Ovary (tissue), 9 donors: ENCODE measurements around the gene PRELID2. TPM values are rescaled to one million over a fixed set of nuclear protein-coding genes. Genes with fewer than 3 reads are reported as not detected.
A peak's percentile ranks its signal among the peaks of the same experiment; 100 is the strongest.

Source experiments
- DNase-seq, 5 donors: peaks; one replicate each; pipeline ENCODE4 v3.0.0-alpha.2; 2019 to 2020
- H3K27ac ChIP-seq, 2 donors: fragments of 200-600 bp; one replicate each; pipeline versions ENCODE4 v1.5.1 to v1.8.0; 2019 to 2022
- H3K27me3 ChIP-seq: fragments of 200-600 bp; one replicate; pipeline ENCODE4 v1.8.0; 2022
- H3K36me3 ChIP-seq: fragments of 200-600 bp; sonication (generic); one replicate; pipeline ENCODE4 v1.5.1; 2019
- H3K4me1 ChIP-seq: one replicate; pipeline ENCODE4 v1.8.1; 2013; ENCODE audit warnings: mild to moderate bottlenecking, moderate library complexity; ENCODE audit not compliant: insufficient read depth
- H3K4me3 ChIP-seq: fragments of 200-600 bp; sonication (generic); one replicate; pipeline ENCODE4 v1.5.1; 2017
- H3K9me3 ChIP-seq, 2 donors: fragments of 200-600 bp in 1 of 2; sonication (generic) in 1 of 2; one replicate each; pipeline versions ENCODE4 v1.5.1 to v1.8.1; 2013 to 2019; ENCODE audit warnings: mild to moderate bottlenecking in 1 of 2, moderate library complexity in 1 of 2
- EP300 ChIP-seq: sonication (generic); formaldehyde crosslinking; IDR thresholded peaks from one replicate; pipeline ENCODE4 v1.6.1; 2017; ENCODE audit warnings: antibody characterized with exemption
- POLR2A ChIP-seq: fragments of 450-650 bp; IDR thresholded peaks from one replicate; pipeline ENCODE4 v1.6.1; 2017; ENCODE audit warnings: antibody characterized with exemption, mild to moderate bottlenecking, moderate library complexity
- WGBS, 3 donors: extraction: QIAGEN DNeasy Blood & Tissue Kit in 1 of 3; methylation state at CpG; one replicate each; pipeline versions ENCODE4 v1.1.5 to v1.1.7; 2013 to 2017; 5-methylcytosine and 5-hydroxymethylcytosine counted together
- intact Hi-C, 4 donors: fragments of 100-400 bp; cut with DNase I; formaldehyde crosslinking; loops; one replicate each; pipeline versions ENCODE4 v1.11.0 to v1.15.1; 2022 to 2023
- polyA plus RNA-seq, 2 donors: library from polyadenylated mRNA; stranded (reverse); fragments of 200-250 nt in 1 of 2; fragments of 350-450 nt in 1 of 2; fragmentation: Illumina TruSeq in 1 of 2; extraction: RNeasy Lipid Tissue Mini Kit (QIAGEN cat#74804) in 1 of 2; gene quantifications; one replicate each; pipeline ENCODE4 v1.2.3, GENCODE V29; 2013 to 2014
- total RNA-seq, 7 donors: library from RNA; depleted of rRNA in 2 of 7; stranded (reverse); fragments of >200 nt in 2 of 7; fragmentation: NEBNext Ultra II Directional in 3 of 7; extraction: Animal tissue kit (Norgen Biotek cat#: 25700) in 3 of 7; gene quantifications; one replicate each; pipeline versions ENCODE4 v1.1.0 to v1.2.4, GENCODE V29; 2016 to 2023
- TF ChIP-seq, protein P1 (sequence below), 3 donors: fragments of 450-650 bp in 2 of 3; fragments of 200-600 bp in 1 of 3; IDR thresholded peaks; one replicate each; pipeline versions ENCODE4 v1.5.1 to v1.8.0; 2016 to 2022; ENCODE audit warnings: antibody characterized with exemption in 3 of 3, mild to moderate bottlenecking in 1 of 3
- donor health status: DM: no; HTN: no; CAD: no; lungs with moderate emphysema.
- donor health status: DM: no; HTN: no; CAD: no.
- donor health status: Bipolar disorder and iron deficiency.
- donor health status: DM: yes; HTN: yes; CAD: no.
- donor health status: DM: no; HTN: no; CAD: no.
- donor health status: DM: yes; HTN: yes; CAD: no.

Gene PRELID2
- total and polyA plus RNA-seq, 9 donors, result 5.4 to 49.7 (median 28.4) TPM

DNA sequence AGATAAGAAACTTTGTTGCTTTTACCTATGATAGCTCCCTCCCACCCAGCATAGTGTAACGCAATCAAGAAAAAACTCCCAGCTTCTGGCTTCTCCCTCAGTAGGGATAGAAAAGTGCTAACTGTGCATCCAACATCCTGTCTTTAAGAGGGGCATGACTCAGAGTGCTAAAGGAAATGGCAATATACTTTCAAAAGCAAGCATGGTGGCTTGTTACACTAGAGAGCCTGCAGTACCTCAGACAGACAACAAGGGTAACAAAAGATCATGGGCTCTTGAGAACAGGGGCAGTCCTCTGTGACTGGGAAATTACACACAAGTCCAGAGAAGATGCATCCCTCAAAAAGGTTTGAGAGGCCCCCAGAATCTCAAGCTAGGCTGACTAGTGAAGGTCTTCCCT lies 37.8 kb downstream of the PRELID2 start:
- Histone ChIP-seq H3K4me3 (no peak overlapping the region), H3K27me3 (no peaks in the 10 kb centered on the region), H3K4me1 (no peaks in the 10 kb centered on the region), H3K36me3 (no peaks in the 10 kb centered on the region), H3K27ac (no peak overlapping the region), H3K9me3 (no peaks in the 10 kb centered on the region)
- WGBS, 3 donors, result 87 to 100% (median 96%) methylated on average over 1 of the region's 1 CpG
- DNase-seq, result no peak
- TF ChIP-seq POLR2A, result no peak
- intact Hi-C loops, result no loop called here

DNA sequence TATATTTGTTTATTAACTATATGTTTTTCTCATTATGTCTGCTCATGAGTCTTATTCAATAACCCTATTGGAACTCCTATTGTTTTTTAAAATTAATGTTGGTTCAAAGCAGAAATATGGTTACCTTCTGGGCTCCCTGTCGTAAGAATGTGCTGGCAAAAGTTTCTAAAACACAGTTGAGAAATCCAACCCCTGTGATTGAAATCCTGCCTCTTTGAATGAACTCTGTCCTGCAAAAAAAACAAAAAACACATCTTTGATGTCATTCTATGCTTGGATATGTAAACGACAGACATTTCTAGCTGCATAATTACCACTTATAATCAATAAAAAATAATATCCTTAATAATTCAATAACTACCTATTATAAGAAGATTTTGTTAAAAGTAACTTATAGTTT lies 38.8 kb downstream of the PRELID2 start:
- 79 to 90% (median 80%) methylated on average over 2 of the region's 2 CpGs for WGBS, 3 donors
- intact Hi-C loops, result no loop called here
- no peak for DNase-seq
- no peaks in the 10 kb centered on the region for H3K27me3 ChIP-seq
- H3K27ac ChIP-seq, result no peak overlapping the region
- H3K9me3 ChIP-seq, result no peaks in the 10 kb centered on the region
- no peaks in the 10 kb centered on the region for H3K36me3 ChIP-seq
- TF ChIP-seq EP300 (no peak), POLR2A (no peak)
- TF ChIP-seq, protein P1, sequence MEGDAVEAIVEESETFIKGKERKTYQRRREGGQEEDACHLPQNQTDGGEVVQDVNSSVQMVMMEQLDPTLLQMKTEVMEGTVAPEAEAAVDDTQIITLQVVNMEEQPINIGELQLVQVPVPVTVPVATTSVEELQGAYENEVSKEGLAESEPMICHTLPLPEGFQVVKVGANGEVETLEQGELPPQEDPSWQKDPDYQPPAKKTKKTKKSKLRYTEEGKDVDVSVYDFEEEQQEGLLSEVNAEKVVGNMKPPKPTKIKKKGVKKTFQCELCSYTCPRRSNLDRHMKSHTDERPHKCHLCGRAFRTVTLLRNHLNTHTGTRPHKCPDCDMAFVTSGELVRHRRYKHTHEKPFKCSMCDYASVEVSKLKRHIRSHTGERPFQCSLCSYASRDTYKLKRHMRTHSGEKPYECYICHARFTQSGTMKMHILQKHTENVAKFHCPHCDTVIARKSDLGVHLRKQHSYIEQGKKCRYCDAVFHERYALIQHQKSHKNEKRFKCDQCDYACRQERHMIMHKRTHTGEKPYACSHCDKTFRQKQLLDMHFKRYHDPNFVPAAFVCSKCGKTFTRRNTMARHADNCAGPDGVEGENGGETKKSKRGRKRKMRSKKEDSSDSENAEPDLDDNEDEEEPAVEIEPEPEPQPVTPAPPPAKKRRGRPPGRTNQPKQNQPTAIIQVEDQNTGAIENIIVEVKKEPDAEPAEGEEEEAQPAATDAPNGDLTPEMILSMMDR (IDR thresholded peaks at IDR 0.05), result no peak
- H3K4me3 ChIP-seq, result no peak overlapping the region
- no peaks in the 10 kb centered on the region for H3K4me1 ChIP-seq

DNA sequence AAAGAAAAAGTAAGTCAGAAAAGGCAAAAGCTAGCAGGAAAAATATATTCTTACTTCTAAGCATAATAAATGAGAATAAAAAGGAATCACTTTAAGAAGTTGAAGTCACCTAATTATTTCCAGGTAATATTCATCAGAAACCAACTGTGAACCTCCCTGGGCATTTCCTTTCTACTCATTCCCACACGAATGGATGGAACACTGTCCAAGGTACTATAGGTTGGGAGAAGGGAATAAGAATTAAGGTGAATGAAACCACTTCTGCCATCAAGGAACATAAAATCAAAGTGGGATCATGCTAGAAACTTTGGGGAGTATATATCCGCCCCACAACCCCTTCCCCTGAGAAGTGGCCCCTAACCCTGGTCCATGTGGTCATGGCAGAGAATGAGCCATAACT lies 41.6 kb downstream of the PRELID2 start:
- intact Hi-C loops, result no loop called here
- Histone ChIP-seq H3K27ac (no peak overlapping the region), H3K4me1 (no peaks in the 10 kb centered on the region), H3K27me3 (no peaks in the 10 kb centered on the region), H3K36me3 (no peaks in the 10 kb centered on the region), H3K4me3 (no peak overlapping the region), H3K9me3 (no peaks in the 10 kb centered on the region)
- TF ChIP-seq POLR2A (no peak), EP300 (no peak)
- TF ChIP-seq, protein P1 (IDR thresholded peaks at IDR 0.05), result no peak
- WGBS, 3 donors, result 67 to 71% (median 69%) methylated on average over 2 of the region's 2 CpGs
- DNase-seq, result no peak

DNA sequence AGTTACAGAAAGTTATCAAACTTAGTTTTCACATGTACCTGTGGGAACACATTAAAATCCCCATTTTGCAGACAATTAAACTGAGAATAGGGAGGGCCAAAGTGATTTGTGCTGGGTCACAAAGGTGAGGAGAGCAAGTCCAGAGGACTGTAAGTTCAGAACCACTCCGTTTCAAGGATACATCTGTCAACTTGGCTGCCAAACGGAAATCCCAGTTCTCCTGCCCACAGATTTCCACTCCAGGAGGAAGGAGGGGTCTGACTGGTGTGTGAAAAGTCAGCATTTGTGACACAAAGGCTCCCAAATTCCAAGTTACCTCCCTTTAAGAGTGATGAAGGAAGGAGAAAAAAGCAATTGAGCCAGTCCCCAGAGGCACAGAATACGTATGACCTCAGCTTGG lies 42.3 kb downstream of the PRELID2 start:
- no peak for TF ChIP-seq POLR2A
- TF ChIP-seq, protein P1 (IDR thresholded peaks at IDR 0.05), result no peak
- no peak for TF ChIP-seq EP300
- no peaks in the 10 kb centered on the region for H3K36me3 ChIP-seq
- H3K27ac ChIP-seq, result no peak overlapping the region
- 52 to 54% (median 53%) methylated on average over 3 of the region's 3 CpGs for WGBS, 3 donors
- H3K4me3 ChIP-seq, result no peak overlapping the region
- intact Hi-C loops, result no loop called here
- no peaks in the 10 kb centered on the region for H3K9me3 ChIP-seq
- no peaks in the 10 kb centered on the region for H3K4me1 ChIP-seq
- no peaks in the 10 kb centered on the region for H3K27me3 ChIP-seq
- DNase-seq, result no peak

DNA sequence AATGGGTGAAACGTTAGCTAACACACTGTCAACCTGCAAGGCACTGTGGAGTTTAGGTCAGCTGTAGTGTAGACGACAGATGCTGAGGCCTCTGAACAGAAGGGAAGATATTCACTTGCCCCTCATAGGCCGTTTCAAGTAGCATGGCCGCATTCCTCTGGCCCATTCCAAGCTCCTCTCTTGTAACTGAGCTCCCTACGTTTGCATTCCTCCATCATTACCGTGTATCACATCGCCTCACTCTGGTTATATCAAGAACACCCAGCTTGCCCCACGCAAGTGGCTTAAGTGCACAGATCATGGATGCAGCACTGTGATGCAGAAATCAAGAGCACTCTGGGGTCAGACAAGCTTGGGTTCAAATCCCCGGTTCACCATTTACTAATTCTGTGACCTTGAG lies 43.3 kb downstream of the PRELID2 start:
- intact Hi-C loops, result no loop called here
- Histone ChIP-seq H3K27me3 (no peaks in the 10 kb centered on the region), H3K27ac (no peak overlapping the region), H3K36me3 (no peaks in the 10 kb centered on the region), H3K9me3 (no peaks in the 10 kb centered on the region), H3K4me3 (no peak overlapping the region), H3K4me1 (peaks cover 3% of the 10 kb centered on the region)
- no peak for DNase-seq
- TF ChIP-seq EP300, result no peak
- WGBS, 3 donors, result 88 to 95% (median 92%) methylated on average over 9 of the region's 9 CpGs

DNA sequence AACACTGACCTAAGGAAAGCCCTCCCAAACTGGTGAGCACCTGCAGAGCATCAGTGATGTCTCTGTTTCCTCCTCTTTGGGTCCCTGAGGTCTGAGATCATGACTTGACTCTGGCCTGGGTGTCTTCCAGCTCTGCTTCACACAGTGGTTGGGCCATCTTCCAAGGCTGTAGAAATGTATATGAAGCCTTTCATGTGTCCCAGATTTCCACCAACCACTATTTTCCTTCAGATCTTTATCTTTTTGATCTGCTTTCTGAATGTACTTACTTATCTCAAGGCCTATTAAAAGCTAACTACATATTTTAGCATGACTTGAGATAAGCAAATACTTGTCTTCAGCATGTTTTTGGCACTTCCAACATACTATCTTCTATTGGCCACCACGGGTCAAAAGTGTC lies 47.1 kb downstream of the PRELID2 start:
- H3K27me3 ChIP-seq, result no peaks in the 10 kb centered on the region
- TF ChIP-seq, protein P1 (IDR thresholded peaks at IDR 0.05), result no peak
- TF ChIP-seq EP300, result no peak
- no peak for TF ChIP-seq POLR2A
- H3K4me1 ChIP-seq, result peaks cover 6% of the 10 kb centered on the region
- intact Hi-C loops, result no loop called here
- 0 to 3% (median 0%) methylated on average over 1 of the region's 1 CpG for WGBS, 3 donors
- DNase-seq, result no peak
- H3K36me3 ChIP-seq, result no peaks in the 10 kb centered on the region
- peak overlapping the region in 1 of 2 donors; percentile 49 for H3K27ac ChIP-seq
- H3K4me3 ChIP-seq, result no peak overlapping the region
- H3K9me3 ChIP-seq, result no peaks in the 10 kb centered on the region
